ENCODE measurements around the gene NDRG3.
"Not testable (repeated sequence)": the region's sequence is repeated elsewhere in the genome, so short reads cannot be mapped to it uniquely, and the experiment has no call there.

NDRG3 gene

DNA sequence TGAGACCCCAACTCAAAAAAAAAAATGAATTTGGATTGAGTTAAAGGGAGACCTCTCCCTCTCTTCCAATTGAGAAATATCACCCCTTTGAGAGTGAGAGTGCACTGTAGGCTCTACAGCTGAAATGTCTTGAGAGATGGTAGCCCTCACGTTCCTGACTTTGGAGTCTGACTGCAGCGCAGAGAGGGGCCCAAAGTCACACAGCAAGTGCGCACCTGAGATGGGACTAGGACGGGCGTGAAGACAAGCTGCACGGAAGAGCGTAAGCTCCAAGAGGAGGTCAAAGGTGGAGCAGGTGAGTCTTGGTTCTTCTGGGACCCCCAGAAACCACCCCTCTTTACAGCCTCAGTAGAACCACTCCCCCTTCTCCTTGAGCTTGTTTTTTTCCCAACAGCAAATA lies 100.5 kb downstream of the NDRG3 start:
- FAIRE-seq (no peak), DNase-seq (ENCODE audit: low spot score) (no peak)

DNA sequence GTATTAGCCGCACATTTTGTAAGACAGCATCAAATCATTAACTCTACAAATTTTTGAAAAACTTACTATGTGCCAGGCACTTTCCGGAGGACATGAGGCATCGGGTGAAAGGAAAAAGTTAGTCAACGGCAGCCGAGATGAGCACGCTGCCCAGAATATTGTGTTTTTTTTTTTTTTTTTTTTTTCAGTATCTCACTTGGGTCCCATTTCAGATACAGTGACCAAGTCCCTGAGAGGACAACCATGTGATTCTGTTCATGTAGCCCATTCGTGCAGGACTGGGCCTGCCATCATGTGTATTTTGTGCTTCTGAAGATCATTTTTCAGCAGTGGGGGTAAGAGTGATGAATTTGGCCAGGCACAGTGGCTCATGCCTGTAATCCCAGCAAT lies 101.2 kb downstream of the NDRG3 start:
- DNase-seq (ENCODE audit: low spot score) = no peak
- no peak for FAIRE-seq

DNA sequence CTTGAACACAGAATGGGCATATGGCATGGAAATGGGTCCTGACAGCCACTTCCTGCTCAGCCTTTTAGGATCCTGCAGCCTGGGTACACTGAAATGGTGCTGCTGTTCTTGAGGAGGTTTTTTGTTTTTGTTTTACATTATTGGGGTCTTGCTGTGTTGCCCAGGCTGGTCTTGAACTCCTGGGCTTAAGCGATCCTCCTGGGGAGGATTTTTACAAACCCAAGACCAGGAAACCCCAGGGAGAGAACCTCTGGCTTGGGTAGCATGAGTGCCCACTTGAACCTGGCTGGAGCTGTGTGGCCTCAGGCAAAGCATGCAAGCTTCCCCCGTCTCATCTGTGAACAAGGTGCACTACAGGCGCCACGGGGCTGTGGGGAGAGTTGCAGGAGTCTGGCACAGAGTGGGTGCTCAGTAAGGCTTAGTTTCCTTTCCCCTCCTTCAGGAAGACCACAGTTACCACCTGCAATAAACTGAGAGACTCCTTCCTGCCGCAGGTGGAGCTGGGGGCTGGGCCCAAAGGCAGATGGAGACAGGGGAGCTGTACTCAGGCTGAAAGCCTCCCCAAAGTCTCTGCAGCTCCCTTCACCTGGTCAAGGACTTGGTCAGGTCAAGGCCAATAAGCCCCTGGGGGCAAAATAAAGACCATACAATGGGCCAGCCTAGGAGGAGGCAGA lies 101.7 kb downstream of the NDRG3 start:
- no peak for DNase-seq (ENCODE audit: low spot score)
- FAIRE-seq = no peak

DNA sequence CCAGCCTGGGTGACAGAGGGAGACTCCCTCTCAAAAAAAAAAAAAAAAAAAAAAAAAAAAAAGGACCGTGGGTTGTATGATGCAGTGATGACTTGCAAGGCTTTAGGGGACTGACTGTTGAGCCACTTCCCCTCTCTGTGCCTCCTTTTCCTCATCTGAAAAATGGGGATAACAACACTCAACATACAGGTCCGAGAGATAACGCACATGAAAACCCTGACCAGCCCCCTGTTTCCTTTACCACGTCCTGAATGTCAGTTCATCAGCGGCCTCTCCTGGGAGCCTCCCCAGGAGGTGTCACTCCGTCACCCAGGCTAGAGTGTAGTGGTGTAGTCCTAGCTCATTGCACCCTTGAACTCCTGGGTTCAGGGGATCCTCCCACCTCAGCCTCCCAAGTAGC lies 103.8 kb downstream of the NDRG3 start:
- DNase-seq (ENCODE audit: low spot score) (no peak), FAIRE-seq (no peak)

DNA sequence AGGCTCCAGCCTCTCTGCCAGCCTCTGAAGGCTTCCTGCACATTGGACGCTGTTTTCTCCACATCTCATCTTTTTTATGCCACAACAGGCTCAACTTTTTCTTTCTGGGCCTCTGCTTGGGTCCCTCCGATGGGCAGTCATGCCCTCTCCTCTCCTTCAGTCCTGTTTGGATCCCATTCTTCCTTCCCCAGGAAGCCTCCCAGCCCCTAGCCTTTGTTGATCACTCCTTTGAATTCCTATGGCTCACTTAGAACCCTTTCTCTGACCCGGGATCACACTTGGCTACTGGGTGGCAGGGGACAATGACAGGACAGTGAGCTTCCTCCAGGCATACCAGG lies 104.4 kb downstream of the NDRG3 start:
- FAIRE-seq (no peak), DNase-seq (ENCODE audit: low spot score) (no peak)

DNA sequence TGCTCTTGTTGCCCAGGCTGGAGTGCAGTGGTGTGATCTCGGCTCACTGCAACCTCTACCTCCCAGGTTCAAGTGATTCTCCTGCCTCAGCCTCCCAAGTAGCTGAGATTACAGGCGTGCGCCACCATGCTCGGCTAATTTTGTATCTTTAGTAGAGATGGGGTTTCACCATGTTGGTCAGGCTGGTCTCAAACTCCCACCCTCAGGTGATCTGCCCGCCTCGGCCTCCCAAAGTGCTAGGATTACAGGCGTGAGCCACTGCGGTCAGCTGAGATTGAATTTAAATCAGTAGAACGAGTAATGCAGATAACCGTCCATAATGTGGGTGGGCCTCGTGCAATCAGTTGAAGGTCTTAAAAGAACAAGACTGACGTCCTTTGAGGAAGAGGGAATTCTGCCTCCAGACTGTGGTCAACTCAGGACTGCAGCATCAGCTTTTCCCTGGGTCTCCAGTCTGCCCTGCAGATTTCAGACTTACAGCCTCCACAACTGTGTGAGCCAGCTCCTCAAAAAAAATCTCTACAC lies 107.0 kb downstream of the NDRG3 start:
- DNase-seq (ENCODE audit: low spot score); FAIRE-seq: not testable (repeated sequence)

DNA sequence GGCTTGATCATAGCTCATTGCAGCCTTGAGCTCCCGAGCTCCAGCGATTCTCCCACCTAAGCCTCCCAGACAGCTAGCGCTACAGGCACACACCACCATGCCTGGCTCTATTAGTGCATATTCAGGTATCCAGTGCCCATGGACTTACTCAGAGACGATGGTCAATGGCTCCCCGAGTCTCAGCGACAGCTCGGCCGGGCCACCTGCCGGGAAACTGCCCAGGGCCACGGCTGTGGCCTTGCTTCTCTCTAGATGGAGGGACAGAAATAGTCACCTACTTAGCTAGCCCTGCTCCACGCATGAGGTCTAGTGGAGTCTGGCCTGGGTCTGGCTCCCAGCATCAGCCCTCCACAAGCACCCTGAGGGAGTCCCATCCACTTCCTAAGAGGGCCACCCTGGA lies 111.5 kb downstream of the NDRG3 start:
- FAIRE-seq = no peak

DNA sequence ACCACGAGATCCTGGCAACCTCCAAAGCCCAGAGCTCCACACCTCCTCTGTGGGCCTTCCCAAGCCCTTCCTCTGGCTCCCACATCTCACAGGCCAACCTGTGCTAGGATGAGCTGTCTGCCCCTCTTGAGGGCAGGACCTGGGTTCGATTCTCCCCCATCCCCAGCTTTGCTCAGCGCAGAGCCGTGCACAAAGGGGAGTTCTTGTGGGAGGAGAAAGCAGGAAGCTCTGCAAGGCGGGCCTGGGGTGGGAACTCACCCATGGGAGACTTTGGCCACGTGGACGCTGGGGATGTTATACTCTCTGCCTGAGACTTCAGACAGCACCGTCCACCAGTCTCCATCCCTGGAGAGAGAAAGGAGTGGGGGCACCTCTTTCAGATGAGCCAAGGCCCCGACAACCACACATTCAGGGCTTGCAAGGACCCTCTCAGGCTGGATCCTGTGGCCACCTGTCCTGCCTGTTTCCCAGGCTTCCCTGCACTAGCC lies 112.6 kb downstream of the NDRG3 start:
- no peak for DNase-seq (ENCODE audit: low spot score)
- no peak for FAIRE-seq

More for the DNA sequence above, 111.5 kb downstream of the NDRG3 start:
- DNase-seq (ENCODE audit: low spot score) = no peak

DNA sequence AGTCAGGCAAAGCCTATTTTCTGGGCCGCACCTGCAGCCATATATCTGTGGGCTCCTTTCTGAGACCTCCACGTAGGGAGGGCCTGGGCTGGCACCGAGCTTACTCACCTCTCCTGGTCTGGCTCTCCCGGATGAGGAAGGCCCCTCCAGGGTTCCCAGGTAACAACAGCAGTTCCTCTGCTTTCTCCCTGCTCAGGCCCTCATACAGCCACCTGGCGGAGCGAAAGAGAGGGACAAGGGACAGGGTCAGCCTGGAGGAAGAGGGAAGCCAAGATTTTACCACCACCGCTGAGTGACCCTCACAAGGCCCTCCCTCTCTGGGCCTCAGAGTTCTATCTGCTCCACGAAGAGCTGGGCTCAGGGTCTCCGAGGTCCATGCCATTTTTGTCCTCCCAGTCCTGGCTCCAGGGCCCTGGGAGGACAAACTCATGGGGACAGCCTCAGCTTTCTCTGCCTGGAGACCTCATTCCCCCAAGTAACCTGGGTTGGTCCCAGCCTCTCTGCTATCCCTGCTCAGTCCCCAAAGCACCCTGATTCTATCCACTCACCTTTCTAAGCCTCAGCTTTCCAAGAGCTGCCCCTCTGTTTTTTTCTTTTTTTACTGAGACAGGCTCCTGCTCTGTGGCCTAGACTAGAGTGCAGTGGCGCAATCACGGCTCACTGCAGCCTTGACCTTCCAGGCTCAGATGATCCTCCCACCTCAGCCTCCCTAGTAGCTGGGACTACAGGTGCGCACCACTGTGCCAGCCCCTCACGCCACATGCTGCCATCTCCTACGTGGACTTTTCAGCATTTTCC lies 113.2 kb downstream of the NDRG3 start:
- no peak for DNase-seq (ENCODE audit: low spot score)
- FAIRE-seq = no peak

DNA sequence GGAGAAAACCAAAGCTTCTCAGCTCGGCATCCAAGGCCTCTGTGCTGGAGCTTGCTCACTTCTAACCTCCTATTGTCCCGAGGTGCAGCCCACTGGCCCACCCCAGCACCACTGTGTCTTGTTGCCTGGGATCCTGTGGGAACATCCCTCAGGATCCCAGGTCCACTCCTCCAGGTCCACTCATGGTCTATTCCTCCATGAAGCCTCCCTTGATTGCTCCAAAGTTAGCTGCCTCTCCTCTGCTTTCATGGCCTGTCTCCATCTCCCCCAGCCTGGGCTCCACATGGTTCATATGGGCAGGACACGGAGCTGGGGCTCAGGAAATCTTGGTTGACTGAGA lies 113.8 kb downstream of the NDRG3 start:
- FAIRE-seq = no peak
- DNase-seq (ENCODE audit: low spot score) = no peak

DNA sequence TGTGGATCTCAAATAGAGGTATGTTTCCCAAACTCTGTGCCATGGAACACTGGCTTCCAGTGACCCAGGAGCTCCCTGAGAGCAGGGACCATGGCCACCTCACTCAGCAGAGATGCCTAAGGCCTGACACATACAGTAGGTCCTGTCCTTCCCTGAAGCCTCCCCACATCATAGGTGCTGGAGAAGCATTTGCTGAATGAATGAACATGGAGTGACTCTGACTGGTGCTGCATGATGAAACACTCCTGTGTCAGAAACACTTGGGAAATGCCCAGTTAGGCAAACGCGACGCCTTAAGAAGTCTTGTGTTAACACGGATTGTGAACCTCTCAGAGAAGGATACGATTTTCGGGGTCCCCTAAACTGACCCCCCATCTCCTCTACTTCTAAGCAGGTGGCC lies 114.2 kb downstream of the NDRG3 start:
- FAIRE-seq (no peak), DNase-seq (ENCODE audit: low spot score) (no peak)

DNA sequence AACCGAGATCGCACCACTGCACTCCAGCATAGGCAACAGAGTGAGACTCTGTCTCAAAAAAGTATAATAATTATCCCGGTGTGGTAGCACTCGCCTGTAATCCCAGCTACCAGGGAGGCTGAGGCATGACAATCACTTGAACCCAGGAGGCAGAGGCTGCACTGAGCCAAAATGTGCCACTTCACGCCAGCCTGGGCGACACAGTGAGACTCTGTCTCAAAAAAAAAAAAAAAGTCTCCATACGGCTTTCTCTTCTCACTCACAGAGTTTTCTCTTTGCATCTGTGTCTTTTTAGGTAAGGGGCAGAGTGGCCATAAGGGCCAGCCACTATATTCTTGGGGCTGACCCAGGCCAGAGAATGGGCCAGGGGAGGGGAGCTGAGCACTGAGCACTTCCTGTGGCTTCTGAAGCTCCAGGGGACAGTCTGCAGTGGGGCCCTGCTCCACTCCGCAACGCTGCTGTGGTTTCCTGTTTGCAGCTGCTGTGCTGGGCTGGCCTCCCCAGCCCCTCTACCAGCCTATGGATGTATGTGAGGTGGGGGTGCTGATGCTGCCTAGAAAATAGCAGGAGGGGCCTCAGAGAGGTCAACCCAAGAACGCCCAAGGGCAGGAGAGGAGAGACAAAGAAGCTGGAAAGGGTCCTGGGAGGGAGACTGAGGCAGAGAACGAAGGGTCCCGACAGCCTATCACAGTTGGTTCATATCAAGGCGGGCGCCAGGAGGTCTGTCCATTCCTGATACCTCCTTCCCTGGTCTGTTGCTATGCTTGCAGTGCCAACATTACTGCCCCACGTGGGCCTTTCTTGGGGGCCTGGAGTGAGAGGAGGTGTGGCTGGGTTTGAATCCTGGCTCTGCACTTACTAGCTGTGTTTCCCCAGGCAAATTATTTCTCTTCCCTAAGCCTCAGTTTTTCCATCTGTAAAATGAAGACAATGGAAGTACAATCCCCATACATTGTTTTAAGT lies 115.9 kb downstream of the NDRG3 start:
- DNase-seq (ENCODE audit: low spot score) (no peak), FAIRE-seq (no peak)

DNA sequence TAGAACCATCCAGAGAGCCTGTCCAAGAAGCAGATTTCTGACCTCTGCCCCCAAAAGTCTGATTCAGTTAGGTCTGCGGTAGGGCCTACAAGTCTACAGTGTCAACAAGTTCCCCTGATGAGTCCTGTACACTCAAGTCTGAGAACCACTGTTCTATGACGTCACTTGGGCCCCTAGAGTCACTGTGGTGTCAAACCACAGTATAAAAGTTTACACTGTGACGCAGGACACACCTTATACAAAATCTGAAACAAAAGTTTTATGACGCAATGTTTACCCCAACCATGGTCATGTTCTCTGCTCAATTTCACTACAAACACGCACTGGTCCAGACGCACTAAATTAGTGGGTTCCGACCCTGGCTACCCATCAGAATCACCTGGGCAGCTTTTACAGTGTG lies 117.8 kb downstream of the NDRG3 start:
- DNase-seq (ENCODE audit: low spot score) = no peak
- no peak for FAIRE-seq

DNA sequence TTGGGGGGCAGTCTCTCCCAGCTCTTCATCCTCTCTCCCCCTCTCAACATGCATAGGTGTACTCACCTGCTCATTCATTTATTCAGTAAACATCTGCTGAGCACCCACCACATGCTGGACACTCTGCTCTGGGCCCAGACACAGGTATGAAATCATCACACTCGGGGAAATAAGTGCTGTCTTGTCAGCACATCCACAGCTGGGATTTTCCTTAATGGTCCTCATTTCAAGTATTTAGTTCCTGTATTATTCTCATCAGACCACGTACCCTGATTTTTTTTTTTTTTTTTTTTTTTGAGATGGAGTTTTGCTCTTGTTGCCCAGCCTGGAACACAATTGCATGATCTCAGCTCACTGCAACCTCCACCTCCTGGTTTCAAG lies 121.0 kb downstream of the NDRG3 start:
- no peak for FAIRE-seq
- no peak for DNase-seq (ENCODE audit: low spot score)

DNA sequence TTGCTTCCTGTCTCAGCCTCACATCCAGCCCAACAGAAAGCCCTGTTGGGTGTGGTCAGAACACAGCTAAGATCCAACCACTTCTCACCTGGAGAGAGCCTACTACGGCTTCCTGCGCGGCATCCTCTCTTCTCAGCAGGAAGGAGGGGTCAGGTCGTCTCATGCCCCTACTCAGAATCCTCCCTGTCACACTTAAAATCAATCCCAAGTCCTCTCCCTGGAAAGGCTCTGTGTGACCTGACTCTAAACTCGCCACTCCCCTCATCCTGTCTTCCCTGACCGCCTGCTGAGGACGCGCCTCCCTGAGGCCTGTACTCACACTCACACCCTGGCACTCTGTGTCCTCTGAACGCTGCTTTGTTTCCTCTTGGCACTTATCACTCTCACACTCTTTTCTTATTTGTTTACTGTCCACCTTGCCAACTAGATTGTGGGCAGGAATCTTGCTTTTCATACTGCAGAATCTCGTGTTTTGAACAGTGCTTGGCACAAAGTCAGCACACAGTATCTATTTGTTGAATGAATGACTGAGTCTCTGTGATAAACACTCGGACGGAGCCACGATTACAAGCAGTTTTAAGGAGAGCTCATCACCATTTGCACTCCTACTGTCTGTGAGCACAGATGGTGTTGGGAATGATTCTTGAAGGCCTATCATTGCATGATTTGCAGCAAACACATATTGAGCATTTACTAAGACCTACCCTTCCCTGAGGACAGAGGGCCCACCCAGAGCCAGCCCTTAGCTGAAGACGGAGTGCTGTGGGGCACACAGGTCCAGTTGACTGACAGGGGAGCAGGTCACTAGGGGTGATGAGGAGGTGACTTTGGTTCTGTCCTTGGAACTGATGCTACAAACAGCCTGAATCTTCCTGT lies 121.6 kb downstream of the NDRG3 start:
- FAIRE-seq (peak; percentile 20), DNase-seq (ENCODE audit: low spot score) (no peak)

DNA sequence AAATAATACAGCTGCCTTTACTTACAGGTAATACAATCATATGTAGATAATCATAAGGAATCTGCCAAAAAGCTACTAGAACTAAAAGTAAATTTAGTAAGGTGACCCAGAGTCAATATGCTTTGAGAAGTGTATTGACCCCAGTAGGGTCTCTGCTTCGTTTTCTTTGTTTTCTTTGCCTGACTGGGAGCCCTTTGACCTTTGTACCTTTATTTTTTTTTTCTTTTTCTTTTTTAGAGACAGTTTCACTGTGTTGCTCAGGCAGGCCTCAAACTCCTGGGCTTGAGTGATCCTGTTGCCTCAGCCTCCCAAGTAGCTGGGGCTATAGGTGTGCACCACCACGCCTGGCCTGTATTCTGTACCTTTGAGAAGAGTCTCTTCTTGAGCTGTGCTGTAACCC lies 122.4 kb downstream of the NDRG3 start:
- FAIRE-seq (no peak), DNase-seq (ENCODE audit: low spot score) (no peak)

DNA sequence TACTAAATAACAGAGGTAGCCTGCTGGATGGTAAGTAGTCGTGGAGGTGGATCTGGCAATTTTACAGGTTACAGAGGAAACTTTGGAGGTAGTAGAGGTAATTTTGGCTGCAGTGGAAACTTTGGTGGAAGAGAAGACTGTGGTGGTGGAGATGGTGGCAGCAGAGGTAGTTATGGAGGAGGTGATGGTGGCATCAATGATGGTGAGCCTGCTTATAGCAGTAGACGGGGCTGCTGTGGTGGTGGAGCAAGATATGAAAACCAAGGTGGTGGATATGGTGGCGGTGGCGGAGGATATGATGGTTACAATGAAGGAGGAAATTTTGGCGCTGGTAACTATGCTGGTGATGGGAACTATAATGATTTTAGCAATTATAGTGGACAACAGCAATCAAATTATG lies 125.0 kb downstream of the NDRG3 start:
- no peak for FAIRE-seq

DNA sequence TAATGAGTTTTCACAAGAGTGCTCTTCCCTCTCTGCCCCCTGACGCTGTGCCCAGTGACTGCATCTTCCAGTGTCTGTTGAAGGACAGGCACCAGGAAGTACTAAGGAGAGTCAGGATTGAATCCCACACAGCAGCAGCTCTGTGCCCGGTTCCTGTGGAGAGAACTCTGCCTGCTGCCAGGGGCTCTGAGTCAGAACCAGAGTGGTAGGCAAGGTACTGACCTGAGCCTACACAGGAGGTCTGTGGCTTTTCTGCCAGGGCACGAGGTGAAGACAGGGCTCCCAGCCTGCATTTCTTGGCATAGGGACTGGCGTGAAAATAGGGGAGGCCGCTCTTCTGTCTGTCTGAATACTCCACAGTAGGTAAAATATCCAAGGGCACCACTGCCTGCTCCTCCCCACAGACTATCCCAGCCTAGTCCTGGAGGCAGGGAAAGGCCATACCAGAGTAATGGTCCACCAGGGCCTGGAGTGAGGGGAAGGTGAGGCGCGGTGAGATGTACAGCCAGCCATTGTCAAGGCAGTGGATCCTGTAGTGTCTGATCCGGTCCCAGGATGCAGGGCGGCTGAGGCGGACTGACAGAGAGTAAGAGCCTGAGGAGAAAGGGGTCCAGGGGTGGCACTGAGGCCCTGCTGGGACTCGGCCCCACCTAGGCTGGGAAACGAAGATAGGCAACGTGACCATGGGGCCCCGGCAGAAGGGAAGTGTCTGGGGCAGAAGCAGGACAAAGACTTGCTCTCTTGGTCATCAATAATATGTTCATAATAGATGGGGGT lies 130.9 kb downstream of the NDRG3 start:
- DNase-seq (ENCODE audit: low spot score) (no peak), FAIRE-seq (no peak)

More for the DNA sequence above, 125.0 kb downstream of the NDRG3 start:
- DNase-seq (ENCODE audit: low spot score) = no peak

DNA sequence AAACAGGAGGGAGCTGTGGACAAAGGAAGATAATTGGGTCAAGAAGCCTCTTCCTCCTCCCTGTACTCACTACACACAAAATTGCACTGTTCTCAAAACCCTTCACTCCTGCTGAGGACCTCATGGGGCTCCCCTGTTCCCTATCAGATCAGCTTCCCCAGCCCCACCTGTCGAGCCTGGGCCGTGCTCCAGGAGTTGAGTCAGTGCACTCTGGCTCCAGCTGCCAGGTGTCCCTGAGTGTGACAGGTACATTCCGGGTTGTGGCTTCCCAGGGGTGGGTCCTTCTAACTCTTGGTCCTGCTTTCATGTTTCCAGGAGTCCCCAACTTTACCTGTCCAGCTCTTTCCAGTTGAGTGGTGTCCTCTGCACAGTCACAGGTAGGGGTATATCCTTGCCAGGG lies 131.9 kb downstream of the NDRG3 start:
- no peak for DNase-seq (ENCODE audit: low spot score)
- no peak for FAIRE-seq

DNA sequence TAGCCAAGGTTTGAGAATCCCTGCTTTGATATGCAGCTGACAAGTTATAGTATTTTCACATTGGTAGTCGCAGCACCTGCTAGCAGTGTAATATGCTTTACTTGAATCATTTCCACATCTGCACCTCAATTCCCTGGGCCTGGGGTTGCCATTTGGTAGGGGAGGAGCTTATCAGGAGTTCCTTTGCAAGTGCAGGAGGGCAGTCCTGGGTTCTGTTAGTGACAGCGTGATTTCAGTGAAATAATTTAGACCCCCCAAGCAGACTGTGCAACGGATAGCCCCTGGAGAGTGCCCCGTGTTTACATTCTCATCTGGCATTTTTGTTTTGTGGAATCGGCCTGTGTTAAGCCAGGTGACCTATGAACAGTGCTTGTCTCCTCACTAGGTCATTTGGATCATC lies 134.3 kb downstream of the NDRG3 start:
- FAIRE-seq (no peak), DNase-seq (ENCODE audit: low spot score) (no peak)
